ENCODE data around the gene TRPC1.

TRPC1 gene

DNA sequence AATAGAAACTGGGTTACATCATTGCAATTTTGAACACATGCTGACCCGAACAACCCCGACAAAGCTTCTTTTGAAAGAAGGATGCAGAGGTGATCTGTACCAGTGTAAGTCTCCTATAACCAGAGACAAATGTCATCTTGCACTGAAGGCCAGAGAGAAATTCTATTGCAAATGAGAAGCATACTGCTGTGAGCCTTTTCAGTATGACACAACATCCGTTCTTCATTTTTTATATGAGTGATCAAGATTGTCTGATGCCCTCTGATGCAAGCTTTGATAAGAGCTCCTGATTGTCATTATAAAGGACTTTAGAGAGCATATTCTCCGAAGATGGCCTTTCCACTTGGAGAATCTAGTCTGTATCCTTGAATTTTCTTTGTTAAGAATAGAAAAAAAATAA lies 128.2 kb downstream of the TRPC1 start:
- Histone ChIP-seq H3K9me3 (ENCODE audit: insufficient read depth, low read length) (no peaks in the 10 kb centered on the region), H2AFZ (ENCODE audit: low read depth, low read length, severe bottlenecking) (no peak overlapping the region), H3K9me2 (replicated peaks; ENCODE audit: insufficient read depth, low read length) (no peaks in the 10 kb centered on the region), H3K4me3 (ENCODE audit: insufficient read depth, low read length, poor library complexity, severe bottlenecking) (no peak overlapping the region), H3F3A (ENCODE audit: insufficient read depth) (no peaks in the 10 kb centered on the region), H3K4me2 (ENCODE audit: low read depth, low read length, poor library complexity, severe bottlenecking) (no peak overlapping the region), H3K27ac (ENCODE audit: low read depth, low read length) (no peak overlapping the region), H3K27me3 (ENCODE audit: low read length) (no peaks in the 10 kb centered on the region), H3K79me2 (ENCODE audit: insufficient read depth, low read length) (no peaks in the 10 kb centered on the region), H3K9ac (ENCODE audit: low read length) (no peak overlapping the region), H3K36me3 (ENCODE audit: low read length) (no peaks in the 10 kb centered on the region), H4K20me1 (ENCODE audit: low read depth, low read length) (no peaks in the 10 kb centered on the region)
- TF ChIP-seq, protein P1, sequence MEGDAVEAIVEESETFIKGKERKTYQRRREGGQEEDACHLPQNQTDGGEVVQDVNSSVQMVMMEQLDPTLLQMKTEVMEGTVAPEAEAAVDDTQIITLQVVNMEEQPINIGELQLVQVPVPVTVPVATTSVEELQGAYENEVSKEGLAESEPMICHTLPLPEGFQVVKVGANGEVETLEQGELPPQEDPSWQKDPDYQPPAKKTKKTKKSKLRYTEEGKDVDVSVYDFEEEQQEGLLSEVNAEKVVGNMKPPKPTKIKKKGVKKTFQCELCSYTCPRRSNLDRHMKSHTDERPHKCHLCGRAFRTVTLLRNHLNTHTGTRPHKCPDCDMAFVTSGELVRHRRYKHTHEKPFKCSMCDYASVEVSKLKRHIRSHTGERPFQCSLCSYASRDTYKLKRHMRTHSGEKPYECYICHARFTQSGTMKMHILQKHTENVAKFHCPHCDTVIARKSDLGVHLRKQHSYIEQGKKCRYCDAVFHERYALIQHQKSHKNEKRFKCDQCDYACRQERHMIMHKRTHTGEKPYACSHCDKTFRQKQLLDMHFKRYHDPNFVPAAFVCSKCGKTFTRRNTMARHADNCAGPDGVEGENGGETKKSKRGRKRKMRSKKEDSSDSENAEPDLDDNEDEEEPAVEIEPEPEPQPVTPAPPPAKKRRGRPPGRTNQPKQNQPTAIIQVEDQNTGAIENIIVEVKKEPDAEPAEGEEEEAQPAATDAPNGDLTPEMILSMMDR (IDR thresholded peaks at IDR 0.05; ENCODE audit: insufficient read depth, low read length, poor library complexity, severe bottlenecking), result no peak
- TF ChIP-seq EZH2phosphoT487 (conservative IDR thresholded peaks at IDR 0.05; ENCODE audit: low read length), result no peak

DNA sequence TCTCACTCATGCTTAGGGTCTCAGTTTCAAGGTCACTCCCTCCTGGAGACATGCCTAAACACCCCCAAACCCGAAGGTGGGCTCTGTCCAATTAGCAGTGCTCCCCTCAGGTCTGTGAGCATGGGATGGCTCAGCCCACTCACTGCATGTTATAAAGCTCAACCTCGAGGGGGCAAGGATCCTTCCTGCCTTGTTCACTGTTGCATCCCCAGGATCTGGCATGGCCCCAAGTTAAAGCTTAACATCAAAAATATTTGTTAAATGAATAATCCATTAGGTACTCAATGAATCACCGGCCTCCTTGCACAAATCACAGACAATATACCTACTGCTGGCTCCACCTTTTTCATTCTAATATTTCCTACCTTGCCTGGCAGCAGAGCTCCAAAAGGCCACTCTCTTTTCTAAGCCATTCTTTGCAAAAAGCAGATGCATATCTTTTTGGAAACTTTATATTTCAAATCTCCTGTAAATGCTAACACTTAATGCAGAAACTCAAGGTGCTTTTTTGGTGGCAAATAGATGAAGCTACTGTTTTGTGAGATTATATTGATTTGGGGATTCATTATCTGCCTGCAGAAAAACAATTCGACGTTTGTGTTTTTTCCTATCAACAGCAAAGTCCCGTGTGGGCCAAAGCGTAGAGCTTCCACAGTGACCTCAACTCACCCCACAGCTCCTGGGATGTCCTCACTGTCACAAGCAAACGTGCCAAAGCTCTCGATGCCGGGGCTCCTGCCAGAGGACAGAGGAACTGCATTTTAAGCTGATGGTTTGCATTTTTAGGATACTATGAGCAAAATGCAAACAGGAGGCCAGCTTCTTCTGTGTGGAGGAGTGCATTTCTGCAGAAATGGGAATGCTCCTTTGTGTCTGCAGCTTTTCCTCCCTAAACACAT lies 129.7 kb downstream of the TRPC1 start:
- no peaks in the 10 kb centered on the region for H3F3A ChIP-seq (ENCODE audit: insufficient read depth)
- no peaks in the 10 kb centered on the region for H3K79me2 ChIP-seq (ENCODE audit: insufficient read depth, low read length)
- H2AFZ ChIP-seq (ENCODE audit: low read depth, low read length, severe bottlenecking), result no peak overlapping the region
- H3K9ac ChIP-seq (ENCODE audit: low read length), result no peak overlapping the region
- no peak overlapping the region for H3K4me3 ChIP-seq (ENCODE audit: insufficient read depth, low read length, poor library complexity, severe bottlenecking)
- no peaks in the 10 kb centered on the region for H3K9me3 ChIP-seq (ENCODE audit: insufficient read depth, low read length)
- H3K9me2 ChIP-seq (replicated peaks; ENCODE audit: insufficient read depth, low read length), result no peaks in the 10 kb centered on the region
- no peaks in the 10 kb centered on the region for H3K36me3 ChIP-seq (ENCODE audit: low read length)
- no peaks in the 10 kb centered on the region for H3K27me3 ChIP-seq (ENCODE audit: low read length)
- no peaks in the 10 kb centered on the region for H4K20me1 ChIP-seq (ENCODE audit: low read depth, low read length)
- TF ChIP-seq EZH2phosphoT487 (conservative IDR thresholded peaks at IDR 0.05; ENCODE audit: low read length), result no peak
- TF ChIP-seq, protein P1 (IDR thresholded peaks at IDR 0.05; ENCODE audit: insufficient read depth, low read length, poor library complexity, severe bottlenecking), result no peak
- H3K4me2 ChIP-seq (ENCODE audit: low read depth, low read length, poor library complexity, severe bottlenecking), result no peak overlapping the region
- no peak overlapping the region for H3K27ac ChIP-seq (ENCODE audit: low read depth, low read length)

DNA sequence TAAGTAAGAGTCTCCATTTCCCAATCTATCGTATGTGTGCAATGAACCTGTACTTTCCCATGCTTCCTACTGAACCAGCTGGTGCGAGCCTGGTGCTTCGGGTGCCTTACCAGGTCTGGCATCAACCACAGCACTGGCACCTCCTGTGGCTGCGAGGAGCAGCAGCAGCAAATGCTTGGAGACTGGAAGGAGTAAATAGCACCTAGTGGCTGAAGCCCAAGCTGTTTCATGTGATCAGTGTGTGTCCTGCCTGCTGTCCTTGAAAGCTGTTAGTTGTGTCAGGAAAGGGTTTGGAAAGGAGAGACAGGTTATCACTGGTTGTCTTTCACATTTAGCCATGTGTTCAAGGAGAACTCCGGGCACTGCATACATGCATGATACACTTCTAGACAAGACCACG lies 133.2 kb downstream of the TRPC1 start:
- no peaks in the 10 kb centered on the region for H3F3A ChIP-seq (ENCODE audit: insufficient read depth)
- H3K9me2 ChIP-seq (replicated peaks; ENCODE audit: insufficient read depth, low read length), result no peaks in the 10 kb centered on the region
- no peak overlapping the region for H3K9ac ChIP-seq (ENCODE audit: low read length)
- H2AFZ ChIP-seq (ENCODE audit: low read depth, low read length, severe bottlenecking), result no peak overlapping the region
- H3K27ac ChIP-seq (ENCODE audit: low read depth, low read length), result no peak overlapping the region
- H3K79me2 ChIP-seq (ENCODE audit: insufficient read depth, low read length), result no peaks in the 10 kb centered on the region
- H3K4me3 ChIP-seq (ENCODE audit: insufficient read depth, low read length, poor library complexity, severe bottlenecking), result no peak overlapping the region
- no peaks in the 10 kb centered on the region for H4K20me1 ChIP-seq (ENCODE audit: low read depth, low read length)
- H3K4me2 ChIP-seq (ENCODE audit: low read depth, low read length, poor library complexity, severe bottlenecking), result no peak overlapping the region
- H3K9me3 ChIP-seq (ENCODE audit: insufficient read depth, low read length), result no peaks in the 10 kb centered on the region
- no peaks in the 10 kb centered on the region for H3K27me3 ChIP-seq (ENCODE audit: low read length)
- H3K36me3 ChIP-seq (ENCODE audit: low read length), result no peaks in the 10 kb centered on the region
- TF ChIP-seq, protein P1 (IDR thresholded peaks at IDR 0.05; ENCODE audit: insufficient read depth, low read length, poor library complexity, severe bottlenecking), result no peak
- TF ChIP-seq EZH2phosphoT487 (conservative IDR thresholded peaks at IDR 0.05; ENCODE audit: low read length), result no peak
